RWPE2 (cell line): ENCODE data around the gene TOMM20L.

Experiments used
- ATAC-seq: fragments of 200-7000 bp; cut with Tn5 transposase; 3 replicates; pipeline ENCODE4 v1.9.1; 2021; ENCODE audit warnings: low read depth
- DNase-seq: peaks from one replicate; pipeline ENCODE4 v3.0.0-alpha.2; 2020; ENCODE audit warnings: low spot score
- H3K27ac ChIP-seq: fragments of 450-650 bp; 2 replicates; pipeline ENCODE4 v1.5.1; 2017; ENCODE audit warnings: mild to moderate bottlenecking; ENCODE audit not compliant: poor library complexity, severe bottlenecking
- H3K27me3 ChIP-seq: fragments of 250-450 bp; sonication (Bioruptor Pico); 2 replicates; pipeline ENCODE4 v1.5.1; 2021; ENCODE audit warnings: mild to moderate bottlenecking, moderate library complexity; ENCODE audit not compliant: insufficient read depth, poor library complexity, severe bottlenecking
- H3K36me3 ChIP-seq: fragments of 250-450 bp; sonication (Bioruptor Pico); 2 replicates; pipeline ENCODE4 v1.5.1; 2020; ENCODE audit warnings: low read depth, mild to moderate bottlenecking, moderate library complexity
- H3K4me1 ChIP-seq: fragments of 250-450 bp; sonication (Bioruptor Pico); 2 replicates; pipeline ENCODE4 v1.5.1; 2021; ENCODE audit warnings: mild to moderate bottlenecking, moderate library complexity; ENCODE audit not compliant: insufficient read depth, poor library complexity, severe bottlenecking
- H3K4me3 ChIP-seq: fragments of 250-450 bp; sonication (Bioruptor Pico); 2 replicates; pipeline ENCODE4 v1.5.1; 2021; ENCODE audit warnings: mild to moderate bottlenecking, moderate library complexity; ENCODE audit not compliant: severe bottlenecking
- H3K9me3 ChIP-seq: fragments of 250-450 bp; sonication (Bioruptor Pico); 2 replicates; pipeline ENCODE4 v1.5.1; 2021; ENCODE audit warnings: mild to moderate bottlenecking, moderate library complexity; ENCODE audit not compliant: severe bottlenecking
- TF ChIP-seq, protein P1 (sequence below): fragments of 450-650 bp; IDR thresholded peaks from one replicate; pipeline ENCODE4 v1.5.1; 2017; ENCODE audit warnings: mild to moderate bottlenecking, moderate library complexity; ENCODE audit not compliant: poor library complexity, severe bottlenecking

TOMM20L gene

GRCh38 chr14:58426670-58427280 is 31.0 kb downstream of the TOMM20L start:
- Histone ChIP-seq H3K9me3 (no peaks in the 10 kb centered on the region), H3K27ac (peak overlapping the region; percentile 91)

DNA sequence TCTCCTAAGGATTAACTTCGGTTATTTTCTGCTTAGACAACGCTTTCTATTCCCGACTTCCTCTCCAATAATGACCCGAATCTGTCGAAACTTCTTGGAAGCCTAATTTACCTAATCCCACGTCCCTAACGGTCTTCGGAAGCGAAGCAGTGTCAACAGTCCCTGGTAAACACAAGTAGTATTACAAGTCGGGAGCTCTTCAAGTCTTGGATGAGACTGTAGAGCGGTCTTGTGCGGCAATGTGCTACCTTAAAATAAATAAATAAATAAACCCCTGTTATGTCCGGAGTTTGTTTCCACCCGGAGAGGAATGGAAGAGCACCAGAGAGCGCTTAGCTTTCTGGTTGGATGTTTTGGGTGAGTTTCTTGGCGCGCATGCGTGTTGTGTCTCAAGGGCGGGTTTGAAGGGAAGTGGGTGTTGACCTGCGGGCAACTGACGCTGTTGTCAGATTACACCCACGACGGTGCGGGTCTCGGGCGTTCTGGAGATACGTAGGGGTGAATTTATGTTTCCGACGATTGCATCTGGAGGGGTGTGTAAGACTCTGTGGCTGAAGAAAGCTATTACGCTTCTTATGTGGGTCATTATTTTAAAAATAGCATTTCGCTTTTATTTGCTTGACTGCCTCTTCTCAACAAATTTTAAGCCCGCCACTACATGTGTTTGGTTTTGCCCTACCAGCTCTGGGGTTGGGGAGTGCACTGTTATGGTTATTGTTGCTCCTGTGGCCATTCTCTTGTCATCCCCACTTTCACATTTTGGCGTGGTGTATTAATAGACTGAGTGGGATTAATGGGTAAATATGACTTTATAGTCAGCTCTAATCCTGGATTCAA is 31.8 kb downstream of the TOMM20L start, which contains the start of the genes KIAA0586 and TIMM9:
KIAA0586 (plus strand) TSS at position 439 of the 837 bp plus-strand sequence. CDS start 546 bp downstream, outside the sequence.
TIMM9 (minus strand) TSS at position 251 of the 837 bp plus-strand sequence. CDS start 15,586 bp downstream, outside the sequence.
- H3K9me3 ChIP-seq, result no peaks in the 10 kb centered on the region
- H3K36me3 ChIP-seq, result peaks cover 51% of the 10 kb centered on the region
- H3K4me3 ChIP-seq, result peak within 1 kb of the TSS; percentile 92
- DNase-seq (peak; percentile 98), ATAC-seq (peak; percentile 83)
- peak within 1 kb of the TSS; percentile 91 for H3K27ac ChIP-seq
- TF ChIP-seq, protein P1, sequence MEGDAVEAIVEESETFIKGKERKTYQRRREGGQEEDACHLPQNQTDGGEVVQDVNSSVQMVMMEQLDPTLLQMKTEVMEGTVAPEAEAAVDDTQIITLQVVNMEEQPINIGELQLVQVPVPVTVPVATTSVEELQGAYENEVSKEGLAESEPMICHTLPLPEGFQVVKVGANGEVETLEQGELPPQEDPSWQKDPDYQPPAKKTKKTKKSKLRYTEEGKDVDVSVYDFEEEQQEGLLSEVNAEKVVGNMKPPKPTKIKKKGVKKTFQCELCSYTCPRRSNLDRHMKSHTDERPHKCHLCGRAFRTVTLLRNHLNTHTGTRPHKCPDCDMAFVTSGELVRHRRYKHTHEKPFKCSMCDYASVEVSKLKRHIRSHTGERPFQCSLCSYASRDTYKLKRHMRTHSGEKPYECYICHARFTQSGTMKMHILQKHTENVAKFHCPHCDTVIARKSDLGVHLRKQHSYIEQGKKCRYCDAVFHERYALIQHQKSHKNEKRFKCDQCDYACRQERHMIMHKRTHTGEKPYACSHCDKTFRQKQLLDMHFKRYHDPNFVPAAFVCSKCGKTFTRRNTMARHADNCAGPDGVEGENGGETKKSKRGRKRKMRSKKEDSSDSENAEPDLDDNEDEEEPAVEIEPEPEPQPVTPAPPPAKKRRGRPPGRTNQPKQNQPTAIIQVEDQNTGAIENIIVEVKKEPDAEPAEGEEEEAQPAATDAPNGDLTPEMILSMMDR, result no peak
- no peaks in the 10 kb centered on the region for H3K27me3 ChIP-seq
- H3K4me1 ChIP-seq, result peaks cover 25% of the 10 kb centered on the region

More at GRCh38 chr14:58426670-58427280, 31.0 kb downstream of the TOMM20L start:
- Histone ChIP-seq H3K4me3 (peak overlapping the region; percentile 92), H3K27me3 (no peaks in the 10 kb centered on the region), H3K4me1 (peaks cover 25% of the 10 kb centered on the region), H3K36me3 (peaks cover 49% of the 10 kb centered on the region)
- ATAC-seq, result peak; percentile 46
- DNase-seq, result no peak
- TF ChIP-seq, protein P1, result no peak

GRCh38 chr14:58428118-58428683 is 32.5 kb downstream of the TOMM20L start:
- no peak for DNase-seq
- H3K27me3 ChIP-seq, result no peaks in the 10 kb centered on the region
- no peaks in the 10 kb centered on the region for H3K9me3 ChIP-seq
- peaks cover 25% of the 10 kb centered on the region for H3K4me1 ChIP-seq
- peaks cover 51% of the 10 kb centered on the region for H3K36me3 ChIP-seq
- TF ChIP-seq, protein P1, result no peak
- H3K4me3 ChIP-seq, result peak overlapping the region; percentile 92
- ATAC-seq, result peak; percentile 55
- peak overlapping the region; percentile 91 for H3K27ac ChIP-seq

DNA sequence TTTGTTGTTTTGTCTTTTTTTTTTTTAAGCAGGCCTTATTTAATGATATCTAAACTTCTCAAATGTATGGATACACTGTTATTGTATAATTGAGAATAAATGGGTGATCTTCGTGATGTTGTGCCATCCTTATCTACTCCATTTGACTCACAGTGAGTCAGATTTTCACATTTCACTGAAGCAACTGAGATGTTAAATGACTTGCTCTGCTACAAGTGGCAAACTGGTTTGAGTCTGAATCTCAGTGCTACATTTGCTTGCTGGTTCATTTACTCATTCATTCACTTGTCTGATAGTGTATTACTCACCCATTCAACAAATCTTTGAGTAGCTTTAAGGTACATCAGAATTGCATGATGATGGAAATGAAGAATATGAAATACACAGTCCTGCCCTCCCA is 34.4 kb downstream of the TOMM20L start:
- peak; percentile 11; the same call in 1 of the 3 replicates for ATAC-seq
- TF ChIP-seq, protein P1, result no peak
- Histone ChIP-seq H3K27ac (no peak overlapping the region), H3K4me1 (peaks cover 25% of the 10 kb centered on the region), H3K27me3 (no peaks in the 10 kb centered on the region), H3K36me3 (peaks cover 53% of the 10 kb centered on the region), H3K9me3 (no peaks in the 10 kb centered on the region), H3K4me3 (no peak overlapping the region)
- no peak for DNase-seq
